HCT116 (cell line): ENCODE results near the gene PHYKPL. TPM values are rescaled to one million over a fixed set of nuclear protein-coding genes. Genes with fewer than 3 reads are reported as not detected.

Experiments
- ATAC-seq: fragments of 200-7000 bp; cut with Tn5 transposase; 2 replicates; pipeline ENCODE4 v1.9.1; 2020; ENCODE audit warnings: mild to moderate bottlenecking, moderate library complexity
- BruUV-seq: library from RNA; stranded (reverse); fragments of 400-500 nt; replicated peaks from 2 replicates; lab custom pipeline; 2021; lab: Mats Ljungman, UMichigan
- CTCF ChIA-PET: fragments of 300-600 bp; sonication (Branson Sonifier 250); formaldehyde crosslinking; loops from one replicate; lab custom pipeline; 2021; ENCODE audit warnings: antibody characterized with exemption; lab: Charles Lee
- POLR2A ChIA-PET: fragments of 300-600, 350-600 bp; sonication (Branson Sonifier 250); formaldehyde crosslinking; loops from one replicate; lab custom pipeline; 2021; ENCODE audit warnings: antibody characterized with exemption; lab: Charles Lee
- RAD21 ChIA-PET, 2 experiments: fragments of 300-600 bp; sonication (Branson Sonifier 250); formaldehyde crosslinking; loops; one replicate each; lab custom pipeline; 2023; ENCODE audit warnings: low total read pairs in 2 of 2; ENCODE audit not compliant: uncharacterized antibody in 2 of 2, unreplicated experiment in 2 of 2, low non-redundant PET in 1 of 2; lab: Charles Lee
- DNase-seq: peaks from one replicate; pipeline ENCODE4 v3.0.0-alpha.2; 2010; ENCODE audit warnings: low read depth, low spot score
- H2AFZ ChIP-seq: fragments of 200-600 bp; shearing (Covaris generic), sonication (generic); 2 replicates; pipeline ENCODE4 v1.6.1; 2017; ENCODE audit warnings: low read depth, mixed run types, mixed read lengths, antibody characterized with exemption, low read length; ENCODE audit not compliant: poor library complexity, severe bottlenecking
- H3K27ac ChIP-seq: 2 replicates; pipeline ENCODE4 v1.5.1; 2012; ENCODE audit warnings: low read depth, low read length
- H3K27me3 ChIP-seq: fragments of 200-600 bp; sonication (generic); 2 replicates; pipeline ENCODE4 v1.6.1; 2016; ENCODE audit warnings: mixed run types, low read length, mixed read lengths; ENCODE audit not compliant: insufficient read depth
- H3K36me3 ChIP-seq, 2 experiments: fragments of 200-500 bp in 1 of 2; fragments of 200-600 bp in 1 of 2; sonication (Bioruptor generic) in 1 of 2; sonication (generic) in 1 of 2; 2 replicates each; pipeline versions ENCODE4 v1.5.1 to v1.6.1; 2014 to 2016; ENCODE audit warnings: low read length in 2 of 2, inconsistent platforms in 1 of 2, mixed read lengths in 1 of 2, mixed run types in 1 of 2; ENCODE audit not compliant: insufficient read depth in 2 of 2, control insufficient read depth in 1 of 2
- H3K4me1 ChIP-seq, 2 experiments: fragments of 200-600 bp in 1 of 2; sonication (generic) in 1 of 2; 2 replicates each; pipeline versions ENCODE4 v1.5.1 to v1.6.1; 2012 to 2017; ENCODE audit warnings: low read length in 2 of 2, inconsistent platforms in 1 of 2, mild to moderate bottlenecking in 1 of 2, mixed read lengths in 1 of 2, mixed run types in 1 of 2, moderate library complexity in 1 of 2; ENCODE audit not compliant: insufficient read depth in 2 of 2, control insufficient read depth in 1 of 2
- H3K4me2 ChIP-seq: fragments of 200-600 bp; sonication (generic); 2 replicates; pipeline ENCODE4 v1.6.1; 2017; ENCODE audit warnings: mixed run types, low read length, mixed read lengths
- H3K4me3 ChIP-seq, 2 experiments: fragments of 200-600 bp in 1 of 2; sonication (generic) in 1 of 2; replicated peaks in 1 of 2; 2 replicates each; pipeline ENCODE4 v1.5.1; 2011 to 2016; ENCODE audit warnings: low read length in 2 of 2, control low read depth in 1 of 2, low read depth in 1 of 2, mild to moderate bottlenecking in 1 of 2, mixed read lengths in 1 of 2, mixed run types in 1 of 2
- H3K79me2 ChIP-seq: fragments of 200-600 bp; sonication (generic); 2 replicates; pipeline ENCODE4 v1.6.1; 2017; ENCODE audit warnings: mild to moderate bottlenecking, mixed run types, low read length, moderate library complexity, mixed read lengths; ENCODE audit not compliant: insufficient read depth
- H3K9ac ChIP-seq: fragments of 200-600 bp; sonication (generic); 2 replicates; pipeline ENCODE4 v1.6.1; 2016; ENCODE audit warnings: low read length, mixed read lengths
- H3K9me2 ChIP-seq: fragments of 200-600 bp; sonication (generic), shearing (Covaris generic); 2 replicates; pipeline ENCODE4 v1.6.1; 2017; ENCODE audit warnings: mixed run types, mild to moderate bottlenecking, moderate library complexity; ENCODE audit not compliant: insufficient read depth
- H3K9me3 ChIP-seq, 2 experiments: fragments of 200-500 bp in 1 of 2; fragments of 200-600 bp in 1 of 2; sonication (Bioruptor generic) in 1 of 2; sonication (generic) in 1 of 2; 2 replicates each; pipeline ENCODE4 v1.6.1; 2014 to 2017; ENCODE audit warnings: low read length in 2 of 2, mixed read lengths in 2 of 2, inconsistent platforms in 1 of 2, low read depth in 1 of 2, mild to moderate bottlenecking in 1 of 2, mixed run types in 1 of 2, moderate library complexity in 1 of 2; ENCODE audit not compliant: control insufficient read depth in 1 of 2, insufficient read depth in 1 of 2
- H4K20me1 ChIP-seq: fragments of 200-600 bp; sonication (generic), shearing (Covaris generic); 2 replicates; pipeline ENCODE4 v1.6.1; 2017; ENCODE audit warnings: mixed run types, mild to moderate bottlenecking, moderate library complexity; ENCODE audit not compliant: insufficient read depth
- CBX3 ChIP-seq: IDR thresholded peaks from 2 replicates; pipeline ENCODE4 v1.6.1; 2012; ENCODE audit warnings: low read depth
- CEBPB ChIP-seq: IDR thresholded peaks from 2 replicates; pipeline ENCODE4 v1.6.1; 2012; ENCODE audit warnings: low read depth
- EGR1 ChIP-seq: IDR thresholded peaks from 2 replicates; pipeline ENCODE4 v1.6.1; 2012; ENCODE audit warnings: low read depth
- ELF1 ChIP-seq: IDR thresholded peaks from 2 replicates; pipeline ENCODE4 v1.6.1; 2012; ENCODE audit warnings: low read depth, borderline replicate concordance
- EZH2 ChIP-seq: fragments of 200-600 bp; sonication (generic); IDR thresholded peaks from 2 replicates; pipeline ENCODE4 v1.6.1; 2017; ENCODE audit warnings: antibody characterized with exemption, mixed run types
- EZH2phosphoT487 ChIP-seq: fragments of 200-600 bp; IDR thresholded peaks from 2 replicates; pipeline ENCODE4 v1.6.1; 2018; ENCODE audit warnings: antibody characterized with exemption, borderline replicate concordance
- FOSL1 ChIP-seq: IDR thresholded peaks from 2 replicates; pipeline ENCODE4 v1.6.1; 2012; ENCODE audit warnings: low read depth
- JUND ChIP-seq: IDR thresholded peaks from 2 replicates; pipeline ENCODE4 v1.6.1; 2012
- SIN3A ChIP-seq: IDR thresholded peaks from 2 replicates; pipeline ENCODE4 v1.6.1; 2012; ENCODE audit warnings: low read depth
- ZFX ChIP-seq: fragments of 450-650 bp; IDR thresholded peaks from 2 replicates; pipeline ENCODE4 v1.6.1; 2017
- intact Hi-C: fragments of 100-400 bp; cut with micrococcal nuclease; formaldehyde crosslinking; loops from 2 replicates; pipeline ENCODE4 v1.10.0; 2022
- total RNA-seq: library from RNA; stranded (reverse); gene quantifications from one replicate; pipeline ENCODE4 v1.2.1, GENCODE V29; 2021; ENCODE audit not compliant: unreplicated experiment
- TF ChIP-seq, protein P1 (sequence below): IDR thresholded peaks from 2 replicates; pipeline ENCODE4 v1.6.1; 2011; ENCODE audit warnings: mild to moderate bottlenecking, low read length, moderate library complexity; ENCODE audit not compliant: insufficient replicate concordance; ENCODE audit errors: extremely low read depth

PHYKPL gene
- total RNA-seq, 1 experiment from 2014 or later, result 57.8 TPM

- no peak for TF ChIP-seq FOSL1
- no peak for TF ChIP-seq CBX3
- no peak for TF ChIP-seq ELF1
- TF ChIP-seq ZFX, result no peak
- no peak for TF ChIP-seq CEBPB
- no peak for TF ChIP-seq EGR1
Measured at GRCh38 chr5:178210073-178210535, 22.5 kb downstream of the PHYKPL start (continued).

- Histone ChIP-seq H3K9me3 (no peaks in the 10 kb centered on the region), H3K4me3 (no peak overlapping the region), H3K4me2 (no peak overlapping the region), H3K27ac (peak overlapping the region; percentile 17; the same call in 1 of the 2 replicates), H3K4me1 (peaks cover 13 to 26% of the 10 kb centered on the region in 2 experiments), H4K20me1 (peaks cover 57% of the 10 kb centered on the region), H3K9ac (no peak overlapping the region), H3K9me2 (no peaks in the 10 kb centered on the region), H3K36me3 (peaks cover 60 to 82% of the 10 kb centered on the region in 2 experiments), H3K27me3 (no peaks in the 10 kb centered on the region), H2AFZ (no peak overlapping the region), H3K79me2 (peaks cover 74% of the 10 kb centered on the region)
- DNase-seq, result no peak
- BruUV-seq, result no TSS peak
- ChIA-PET CTCF (no interaction called here), POLR2A (no interaction called here), RAD21 (no interaction called here)
- no peak for ATAC-seq
- TF ChIP-seq SIN3A, result no peak
- no peak for TF ChIP-seq EGR1
- no peak for TF ChIP-seq EZH2phosphoT487
- TF ChIP-seq, protein P1, sequence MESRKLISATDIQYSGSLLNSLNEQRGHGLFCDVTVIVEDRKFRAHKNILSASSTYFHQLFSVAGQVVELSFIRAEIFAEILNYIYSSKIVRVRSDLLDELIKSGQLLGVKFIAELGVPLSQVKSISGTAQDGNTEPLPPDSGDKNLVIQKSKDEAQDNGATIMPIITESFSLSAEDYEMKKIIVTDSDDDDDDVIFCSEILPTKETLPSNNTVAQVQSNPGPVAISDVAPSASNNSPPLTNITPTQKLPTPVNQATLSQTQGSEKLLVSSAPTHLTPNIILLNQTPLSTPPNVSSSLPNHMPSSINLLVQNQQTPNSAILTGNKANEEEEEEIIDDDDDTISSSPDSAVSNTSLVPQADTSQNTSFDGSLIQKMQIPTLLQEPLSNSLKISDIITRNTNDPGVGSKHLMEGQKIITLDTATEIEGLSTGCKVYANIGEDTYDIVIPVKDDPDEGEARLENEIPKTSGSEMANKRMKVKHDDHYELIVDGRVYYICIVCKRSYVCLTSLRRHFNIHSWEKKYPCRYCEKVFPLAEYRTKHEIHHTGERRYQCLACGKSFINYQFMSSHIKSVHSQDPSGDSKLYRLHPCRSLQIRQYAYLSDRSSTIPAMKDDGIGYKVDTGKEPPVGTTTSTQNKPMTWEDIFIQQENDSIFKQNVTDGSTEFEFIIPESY, result no peak
- TF ChIP-seq EZH2, result no peak
- TF ChIP-seq JUND, result no peak
- intact Hi-C loops, result no loop called here
Measured at GRCh38 chr5:178209334-178210072, 23.1 kb downstream of the PHYKPL start.
